Measurements from ENCODE around the gene SMG1.

The SMG1 gene

GRCh38 chr16:18855196-18855595 lies 71.0 kb downstream of the SMG1 start:
- Histone ChIP-seq H3K4me3 (ENCODE audit: low read length in 2 of 2) (no peak overlapping the region), H3K9me3 (ENCODE audit: control insufficient read depth in 2 of 2, low read length in 2 of 2) (no peaks in the 10 kb centered on the region), H3K27ac (ENCODE audit: low read depth in 2 of 2, low read length in 2 of 2) (no peak overlapping the region), H3K36me3 (ENCODE audit: control insufficient read depth in 2 of 2, insufficient read depth in 2 of 2, low read length in 2 of 2) (peaks cover 41 to 57% of the 10 kb centered on the region in 2 donors), H3K27me3 (ENCODE audit: control insufficient read depth in 2 of 2, insufficient read depth in 2 of 2, low read length in 2 of 2) (no peaks in the 10 kb centered on the region), H3K4me1 (ENCODE audit: control insufficient read depth in 2 of 2, insufficient read depth in 2 of 2, low read length in 2 of 2) (no peaks in the 10 kb centered on the region), H3K9ac (ENCODE audit: low read depth in 1 of 2, low read length in 2 of 2) (no peak overlapping the region)

DNA sequence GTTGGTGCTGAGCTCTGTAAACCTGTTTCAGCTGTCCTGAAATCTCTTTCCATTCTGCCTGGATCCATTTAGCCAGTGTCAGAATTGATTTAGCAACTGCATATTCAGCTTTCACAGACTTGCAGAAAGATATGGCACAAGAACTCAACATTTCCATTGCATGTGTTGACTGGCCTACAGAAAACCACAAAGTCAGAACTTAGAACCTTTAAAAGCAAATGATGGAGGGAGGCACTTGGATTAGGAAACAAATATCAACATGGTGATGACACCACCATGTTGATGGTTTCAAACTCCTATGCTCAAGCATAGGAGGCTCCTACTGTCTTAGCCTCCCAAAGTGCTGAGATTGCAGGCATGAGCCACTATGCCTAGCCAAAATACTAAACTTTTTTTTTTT lies 72.5 kb downstream of the SMG1 start:
- H3K27ac ChIP-seq (ENCODE audit: low read depth in 2 of 2, low read length in 2 of 2) = no peak overlapping the region
- H3K27me3 ChIP-seq (ENCODE audit: control insufficient read depth in 2 of 2, insufficient read depth in 2 of 2, low read length in 2 of 2) = no peaks in the 10 kb centered on the region
- no peak overlapping the region for H3K9ac ChIP-seq (ENCODE audit: low read depth in 1 of 2, low read length in 2 of 2)
- no peaks in the 10 kb centered on the region for H3K4me1 ChIP-seq (ENCODE audit: control insufficient read depth in 2 of 2, insufficient read depth in 2 of 2, low read length in 2 of 2)
- H3K4me3 ChIP-seq (ENCODE audit: low read length in 2 of 2) = no peak overlapping the region
- H3K36me3 ChIP-seq (ENCODE audit: control insufficient read depth in 2 of 2, insufficient read depth in 2 of 2, low read length in 2 of 2) = peaks cover 54 to 71% of the 10 kb centered on the region in 2 donors
- no peaks in the 10 kb centered on the region for H3K9me3 ChIP-seq (ENCODE audit: control insufficient read depth in 2 of 2, low read length in 2 of 2)

DNA sequence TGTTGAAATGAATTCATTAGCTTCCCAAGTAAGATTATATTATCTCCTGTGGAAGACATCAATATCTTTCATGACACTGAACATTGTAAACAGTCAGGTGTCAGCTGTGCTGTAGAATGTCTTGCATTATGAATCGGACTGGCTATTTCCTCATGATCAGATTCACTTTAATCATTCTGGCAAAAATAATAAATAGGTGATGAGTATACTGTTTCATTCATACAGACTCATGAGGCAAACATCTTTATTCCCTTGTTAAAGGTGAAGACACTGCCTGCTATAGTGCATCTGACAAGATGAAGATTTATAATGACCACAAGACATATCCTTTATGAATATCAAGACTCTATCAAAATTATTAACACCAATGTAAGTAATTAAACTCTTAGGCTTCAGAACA lies 73.6 kb downstream of the SMG1 start:
- no peaks in the 10 kb centered on the region for H3K4me1 ChIP-seq (ENCODE audit: control insufficient read depth in 2 of 2, insufficient read depth in 2 of 2, low read length in 2 of 2)

GRCh38 chr16:18846416-18846815 lies 79.8 kb downstream of the SMG1 start:
- Histone ChIP-seq H3K9ac (ENCODE audit: low read depth in 1 of 2, low read length in 2 of 2) (no peak overlapping the region), H3K4me3 (ENCODE audit: low read length in 2 of 2) (no peak overlapping the region), H3K27ac (ENCODE audit: low read depth in 2 of 2, low read length in 2 of 2) (no peak overlapping the region), H3K4me1 (ENCODE audit: control insufficient read depth in 2 of 2, insufficient read depth in 2 of 2, low read length in 2 of 2) (no peaks in the 10 kb centered on the region), H3K9me3 (ENCODE audit: control insufficient read depth in 2 of 2, low read length in 2 of 2) (no peaks in the 10 kb centered on the region), H3K27me3 (ENCODE audit: control insufficient read depth in 2 of 2, insufficient read depth in 2 of 2, low read length in 2 of 2) (no peaks in the 10 kb centered on the region), H3K36me3 (ENCODE audit: control insufficient read depth in 2 of 2, insufficient read depth in 2 of 2, low read length in 2 of 2) (peaks cover 75 to 79% of the 10 kb centered on the region in 2 donors)

More for the DNA sequence above, 73.6 kb downstream of the SMG1 start:
- Histone ChIP-seq H3K27me3 (ENCODE audit: control insufficient read depth in 2 of 2, insufficient read depth in 2 of 2, low read length in 2 of 2) (no peaks in the 10 kb centered on the region), H3K9me3 (ENCODE audit: control insufficient read depth in 2 of 2, low read length in 2 of 2) (no peaks in the 10 kb centered on the region), H3K4me3 (ENCODE audit: low read length in 2 of 2) (no peak overlapping the region), H3K27ac (ENCODE audit: low read depth in 2 of 2, low read length in 2 of 2) (no peak overlapping the region), H3K9ac (ENCODE audit: low read depth in 1 of 2, low read length in 2 of 2) (no peak overlapping the region), H3K36me3 (ENCODE audit: control insufficient read depth in 2 of 2, insufficient read depth in 2 of 2, low read length in 2 of 2) (peaks cover 64 to 75% of the 10 kb centered on the region in 2 donors)

- H3K36me3 ChIP-seq (ENCODE audit: control insufficient read depth in 2 of 2, insufficient read depth in 2 of 2, low read length in 2 of 2) = peaks cover 69 to 73% of the 10 kb centered on the region in 2 donors
Observed at GRCh38 chr16:18842565-18842964, 83.6 kb downstream of the SMG1 start.

GRCh38 chr16:18841833-18842525 lies 84.2 kb downstream of the SMG1 start:
- Histone ChIP-seq H3K9ac (ENCODE audit: low read depth in 1 of 2, low read length in 2 of 2) (no peak overlapping the region), H3K9me3 (ENCODE audit: control insufficient read depth in 2 of 2, low read length in 2 of 2) (no peaks in the 10 kb centered on the region), H3K27me3 (ENCODE audit: control insufficient read depth in 2 of 2, insufficient read depth in 2 of 2, low read length in 2 of 2) (no peaks in the 10 kb centered on the region), H3K4me1 (ENCODE audit: control insufficient read depth in 2 of 2, insufficient read depth in 2 of 2, low read length in 2 of 2) (no peaks in the 10 kb centered on the region), H3K27ac (ENCODE audit: low read depth in 2 of 2, low read length in 2 of 2) (no peak overlapping the region), H3K4me3 (ENCODE audit: low read length in 2 of 2) (no peak overlapping the region), H3K36me3 (ENCODE audit: control insufficient read depth in 2 of 2, insufficient read depth in 2 of 2, low read length in 2 of 2) (peaks cover 69 to 73% of the 10 kb centered on the region in 2 donors)

More at GRCh38 chr16:18842565-18842964, 83.6 kb downstream of the SMG1 start:
- Histone ChIP-seq H3K9me3 (ENCODE audit: control insufficient read depth in 2 of 2, low read length in 2 of 2) (no peaks in the 10 kb centered on the region), H3K27ac (ENCODE audit: low read depth in 2 of 2, low read length in 2 of 2) (no peak overlapping the region), H3K4me3 (ENCODE audit: low read length in 2 of 2) (no peak overlapping the region), H3K9ac (ENCODE audit: low read depth in 1 of 2, low read length in 2 of 2) (no peak overlapping the region), H3K27me3 (ENCODE audit: control insufficient read depth in 2 of 2, insufficient read depth in 2 of 2, low read length in 2 of 2) (no peaks in the 10 kb centered on the region), H3K4me1 (ENCODE audit: control insufficient read depth in 2 of 2, insufficient read depth in 2 of 2, low read length in 2 of 2) (no peaks in the 10 kb centered on the region)

DNA sequence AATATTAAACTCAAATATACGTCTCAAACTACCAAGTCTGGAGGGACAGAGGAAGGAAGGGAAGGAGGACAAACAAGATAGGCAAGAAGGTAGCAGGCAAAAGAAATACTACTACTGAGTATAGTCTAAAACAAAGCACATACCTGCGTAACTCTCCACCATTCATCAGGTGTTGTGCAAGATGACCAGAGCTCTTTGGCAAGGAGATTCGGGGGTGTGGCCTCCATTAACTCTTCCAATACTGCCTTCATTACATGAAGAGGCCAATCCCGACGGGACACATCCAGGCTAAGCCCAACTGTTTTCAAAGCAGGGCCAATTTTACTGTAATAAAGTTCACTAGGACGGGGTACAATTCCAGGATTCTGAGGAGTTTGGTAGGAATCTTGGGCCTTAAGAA lies 86.7 kb downstream of the SMG1 start:
- no peak overlapping the region for H3K4me3 ChIP-seq (ENCODE audit: low read length in 2 of 2)
- H3K9ac ChIP-seq (ENCODE audit: low read depth in 1 of 2, low read length in 2 of 2) = no peak overlapping the region
- no peaks in the 10 kb centered on the region for H3K27me3 ChIP-seq (ENCODE audit: control insufficient read depth in 2 of 2, insufficient read depth in 2 of 2, low read length in 2 of 2)
- no peaks in the 10 kb centered on the region for H3K9me3 ChIP-seq (ENCODE audit: control insufficient read depth in 2 of 2, low read length in 2 of 2)
- H3K36me3 ChIP-seq (ENCODE audit: control insufficient read depth in 2 of 2, insufficient read depth in 2 of 2, low read length in 2 of 2) = peaks cover 72 to 74% of the 10 kb centered on the region in 2 donors
- H3K4me1 ChIP-seq (ENCODE audit: control insufficient read depth in 2 of 2, insufficient read depth in 2 of 2, low read length in 2 of 2) = no peaks in the 10 kb centered on the region
- H3K27ac ChIP-seq (ENCODE audit: low read depth in 2 of 2, low read length in 2 of 2) = no peak overlapping the region

DNA sequence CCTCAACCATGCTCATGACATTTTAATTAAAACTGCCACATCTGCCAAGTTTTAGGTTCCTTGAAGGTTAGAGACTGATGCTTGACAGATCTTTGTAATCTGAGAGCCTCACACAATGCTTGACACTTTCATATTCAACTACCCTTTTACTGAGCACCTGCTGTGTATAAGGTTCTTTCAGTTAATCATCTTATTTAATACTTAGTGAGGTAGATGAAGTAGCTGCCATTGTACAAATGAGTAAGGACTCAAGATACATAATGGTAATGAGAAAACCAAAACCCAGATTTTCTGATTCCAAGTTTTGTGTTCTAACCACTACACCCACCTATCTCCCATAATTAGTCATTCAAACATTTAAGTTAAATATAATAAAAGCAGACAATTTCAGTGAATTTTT lies 89.5 kb downstream of the SMG1 start:
- Histone ChIP-seq H3K9me3 (ENCODE audit: control insufficient read depth in 2 of 2, low read length in 2 of 2) (no peaks in the 10 kb centered on the region), H3K4me3 (ENCODE audit: low read length in 2 of 2) (no peak overlapping the region), H3K9ac (ENCODE audit: low read depth in 1 of 2, low read length in 2 of 2) (no peak overlapping the region), H3K4me1 (ENCODE audit: control insufficient read depth in 2 of 2, insufficient read depth in 2 of 2, low read length in 2 of 2) (no peaks in the 10 kb centered on the region), H3K27me3 (ENCODE audit: control insufficient read depth in 2 of 2, insufficient read depth in 2 of 2, low read length in 2 of 2) (no peaks in the 10 kb centered on the region), H3K36me3 (ENCODE audit: control insufficient read depth in 2 of 2, insufficient read depth in 2 of 2, low read length in 2 of 2) (peaks cover 80 to 85% of the 10 kb centered on the region in 2 donors), H3K27ac (ENCODE audit: low read depth in 2 of 2, low read length in 2 of 2) (no peak overlapping the region)

DNA sequence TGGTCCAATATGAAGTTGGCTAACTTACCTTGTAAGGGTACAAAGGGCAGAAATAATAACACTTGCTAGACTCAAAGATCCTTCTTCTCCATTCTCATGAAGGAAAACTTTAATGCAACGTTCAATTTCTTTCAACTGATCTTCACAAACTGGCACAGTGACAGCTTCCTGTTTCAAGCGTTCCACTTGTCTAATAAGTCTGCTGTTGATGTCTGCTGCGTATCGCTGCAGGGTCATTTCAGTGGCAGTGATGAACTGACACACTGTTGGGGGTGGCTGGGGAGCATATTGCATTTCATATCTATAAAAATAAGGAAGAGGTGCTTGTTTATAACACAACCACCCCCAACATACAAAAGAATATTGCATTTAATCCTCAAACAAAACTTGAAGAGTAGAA lies 91.3 kb downstream of the SMG1 start:
- no peaks in the 10 kb centered on the region for H3K27me3 ChIP-seq (ENCODE audit: control insufficient read depth in 2 of 2, insufficient read depth in 2 of 2, low read length in 2 of 2)
- H3K9me3 ChIP-seq (ENCODE audit: control insufficient read depth in 2 of 2, low read length in 2 of 2) = no peaks in the 10 kb centered on the region
- H3K27ac ChIP-seq (ENCODE audit: low read depth in 2 of 2, low read length in 2 of 2) = peak overlapping the region in 1 of 2 donors; percentile 18
- H3K36me3 ChIP-seq (ENCODE audit: control insufficient read depth in 2 of 2, insufficient read depth in 2 of 2, low read length in 2 of 2) = peaks cover 86 to 90% of the 10 kb centered on the region in 2 donors
- H3K4me1 ChIP-seq (ENCODE audit: control insufficient read depth in 2 of 2, insufficient read depth in 2 of 2, low read length in 2 of 2) = no peaks in the 10 kb centered on the region
- H3K9ac ChIP-seq (ENCODE audit: low read depth in 1 of 2, low read length in 2 of 2) = no peak overlapping the region
- H3K4me3 ChIP-seq (ENCODE audit: low read length in 2 of 2) = no peak overlapping the region

- Histone ChIP-seq H3K4me3 (ENCODE audit: low read length in 2 of 2) (no peak overlapping the region), H3K4me1 (ENCODE audit: control insufficient read depth in 2 of 2, insufficient read depth in 2 of 2, low read length in 2 of 2) (no peaks in the 10 kb centered on the region), H3K36me3 (ENCODE audit: control insufficient read depth in 2 of 2, insufficient read depth in 2 of 2, low read length in 2 of 2) (peaks cover 89 to 92% of the 10 kb centered on the region in 2 donors), H3K27me3 (ENCODE audit: control insufficient read depth in 2 of 2, insufficient read depth in 2 of 2, low read length in 2 of 2) (no peaks in the 10 kb centered on the region), H3K9me3 (ENCODE audit: control insufficient read depth in 2 of 2, low read length in 2 of 2) (no peaks in the 10 kb centered on the region), H3K9ac (ENCODE audit: low read depth in 1 of 2, low read length in 2 of 2) (no peak overlapping the region), H3K27ac (ENCODE audit: low read depth in 2 of 2, low read length in 2 of 2) (peak overlapping the region in 1 of 2 donors; percentile 18)
Observed at GRCh38 chr16:18833707-18834505, 92.3 kb downstream of the SMG1 start.

All from mucosa of rectum (tissue), 2 donors.